CD4-positive, alpha-beta T cell (primary cell): ENCODE results near the gene CSF1. TPM values are rescaled to one million over a fixed set of nuclear protein-coding genes. Genes with fewer than 3 reads are reported as not detected.

Experiments used
- ATAC-seq: fragments of 200-7000 bp; cut with Tn5 transposase; one replicate; pipeline ENCODE4 v1.10.0; 2022; ENCODE audit warnings: mild to moderate bottlenecking; ENCODE audit not compliant: poor library complexity
- CTCF ChIA-PET: fragments of 350-600 bp; sonication (Branson Sonifier 250); formaldehyde crosslinking; loops from one replicate; lab custom pipeline; 2021; ENCODE audit warnings: antibody characterized with exemption, inconsistent platforms; lab: Charles Lee
- POLR2A ChIA-PET: fragments of 350-600 bp; sonication (Branson Sonifier 250); formaldehyde crosslinking; loops from one replicate; lab custom pipeline; 2021; ENCODE audit warnings: antibody characterized with exemption, inconsistent platforms; lab: Charles Lee
- DNase-seq, 14 experiments: peaks; one replicate each; pipeline ENCODE4 v3.0.0-alpha.2; 2013 to 2020; ENCODE audit warnings: mixed read lengths in 2 of 14
- H3K27ac ChIP-seq, 2 donors: one replicate each; pipeline versions ENCODE4 v1.5.1 to v1.7.0; 2013; ENCODE audit warnings: low read length in 2 of 2, low read depth in 1 of 2, mild to moderate bottlenecking in 1 of 2
- H3K27me3 ChIP-seq, 2 experiments: 1 replicate in 1 of 2; 2 replicates in 1 of 2; pipeline versions ENCODE4 v1.6.1 to v1.7.0; 2013; ENCODE audit warnings: low read length in 2 of 2, control low read depth in 1 of 2, mild to moderate bottlenecking in 1 of 2, moderate library complexity in 1 of 2; ENCODE audit not compliant: insufficient read depth in 2 of 2, control insufficient read depth in 1 of 2
- H3K36me3 ChIP-seq: one replicate; pipeline ENCODE4 v1.6.1; 2013; ENCODE audit warnings: low read length, control low read depth; ENCODE audit not compliant: insufficient read depth
- H3K4me1 ChIP-seq: one replicate; pipeline ENCODE4 v1.6.1; 2013; ENCODE audit warnings: low read length, control low read depth; ENCODE audit not compliant: insufficient read depth
- H3K4me3 ChIP-seq: one replicate; pipeline ENCODE4 v1.5.1; 2013; ENCODE audit warnings: mild to moderate bottlenecking, low read length, moderate library complexity
- H3K9me3 ChIP-seq, 2 experiments: 1 replicate in 1 of 2; 2 replicates in 1 of 2; pipeline versions ENCODE4 v1.6.1 to v1.7.0; 2013; ENCODE audit warnings: low read length in 2 of 2, mild to moderate bottlenecking in 2 of 2, control low read depth in 1 of 2, moderate library complexity in 1 of 2; ENCODE audit not compliant: control insufficient read depth in 1 of 2, insufficient read depth in 1 of 2
- H3K27ac Mint-ChIP-seq: one replicate; pipeline ENCODE4 v1.8.0; 2020; ENCODE audit warnings: mixed read lengths
- H3K27me3 Mint-ChIP-seq: one replicate; pipeline ENCODE4 v1.8.0; 2021; ENCODE audit warnings: mixed read lengths
- H3K36me3 Mint-ChIP-seq: one replicate; pipeline ENCODE4 v1.8.0; 2021; ENCODE audit warnings: low read depth, mixed read lengths
- H3K4me1 Mint-ChIP-seq: one replicate; pipeline ENCODE4 v1.8.0; 2021; ENCODE audit warnings: low read depth, mixed read lengths
- H3K4me3 Mint-ChIP-seq: one replicate; pipeline ENCODE4 v1.8.0; 2020; ENCODE audit warnings: mild to moderate bottlenecking, mixed read lengths
- H3K9me3 Mint-ChIP-seq: one replicate; pipeline ENCODE4 v1.8.0; 2020; ENCODE audit warnings: mixed read lengths
- intact Hi-C, 2 experiments: fragments of 100-400 bp; cut with DNase I in 1 of 2; cut with micrococcal nuclease in 1 of 2; formaldehyde crosslinking; loops; one replicate each; pipeline versions ENCODE4 v1.15.1 to v1.9.0; 2023 to 2025; cut with DNase I, micrococcal nuclease
- total RNA-seq, 174 experiments: library from RNA in 2 of 174; stranded (reverse) in 2 of 174; gene quantifications; one replicate each; pipeline ENCODE4 v1.2.3 and lab custom pipeline; 2021 to 2026
- TF ChIP-seq, protein P1 (sequence below): fragments of 200-600 bp; IDR thresholded peaks from one replicate; pipeline ENCODE4 v1.8.0; 2022; ENCODE audit warnings: antibody characterized with exemption, mild to moderate bottlenecking

Gene CSF1
- total RNA-seq, 2 experiments from 2014 or later, result 6.5 to 6.7 TPM

DNA sequence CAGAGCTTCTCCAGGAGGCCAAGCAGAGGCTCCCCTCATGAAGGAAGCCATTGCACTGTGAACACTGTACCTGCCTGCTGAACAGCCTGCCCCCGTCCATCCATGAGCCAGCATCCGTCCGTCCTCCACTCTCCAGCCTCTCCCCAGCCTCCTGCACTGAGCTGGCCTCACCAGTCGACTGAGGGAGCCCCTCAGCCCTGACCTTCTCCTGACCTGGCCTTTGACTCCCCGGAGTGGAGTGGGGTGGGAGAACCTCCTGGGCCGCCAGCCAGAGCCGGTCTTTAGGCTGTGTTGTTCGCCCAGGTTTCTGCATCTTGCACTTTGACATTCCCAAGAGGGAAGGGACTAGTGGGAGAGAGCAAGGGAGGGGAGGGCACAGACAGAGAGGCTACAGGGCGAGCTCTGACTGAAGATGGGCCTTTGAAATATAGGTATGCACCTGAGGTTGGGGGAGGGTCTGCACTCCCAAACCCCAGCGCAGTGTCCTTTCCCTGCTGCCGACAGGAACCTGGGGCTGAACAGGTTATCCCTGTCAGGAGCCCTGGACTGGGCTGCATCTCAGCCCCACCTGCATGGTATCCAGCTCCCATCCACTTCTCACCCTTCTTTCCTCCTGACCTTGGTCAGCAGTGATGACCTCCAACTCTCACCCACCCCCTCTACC lies 19.1 kb downstream of the CSF1 start:
- Mint-ChIP-seq H3K4me1 (no peaks in the 10 kb centered on the region), H3K36me3 (peaks cover 14% of the 10 kb centered on the region), H3K27me3 (no peaks in the 10 kb centered on the region), H3K9me3 (no peaks in the 10 kb centered on the region), H3K27ac (no peak overlapping the region), H3K4me3 (no peak overlapping the region)
- POLR2A ChIA-PET, result no interaction called here
- intact Hi-C loops, result no loop called here
- ATAC-seq, result no peak
- no peak for DNase-seq
- CTCF ChIA-PET, result no interaction called here
- Histone ChIP-seq H3K36me3 (peaks cover 43% of the 10 kb centered on the region), H3K27ac (no peak overlapping the region), H3K4me3 (no peak overlapping the region), H3K4me1 (peaks cover 9% of the 10 kb centered on the region), H3K27me3 (no peaks in the 10 kb centered on the region), H3K9me3 (no peaks in the 10 kb centered on the region)
- TF ChIP-seq, protein P1, sequence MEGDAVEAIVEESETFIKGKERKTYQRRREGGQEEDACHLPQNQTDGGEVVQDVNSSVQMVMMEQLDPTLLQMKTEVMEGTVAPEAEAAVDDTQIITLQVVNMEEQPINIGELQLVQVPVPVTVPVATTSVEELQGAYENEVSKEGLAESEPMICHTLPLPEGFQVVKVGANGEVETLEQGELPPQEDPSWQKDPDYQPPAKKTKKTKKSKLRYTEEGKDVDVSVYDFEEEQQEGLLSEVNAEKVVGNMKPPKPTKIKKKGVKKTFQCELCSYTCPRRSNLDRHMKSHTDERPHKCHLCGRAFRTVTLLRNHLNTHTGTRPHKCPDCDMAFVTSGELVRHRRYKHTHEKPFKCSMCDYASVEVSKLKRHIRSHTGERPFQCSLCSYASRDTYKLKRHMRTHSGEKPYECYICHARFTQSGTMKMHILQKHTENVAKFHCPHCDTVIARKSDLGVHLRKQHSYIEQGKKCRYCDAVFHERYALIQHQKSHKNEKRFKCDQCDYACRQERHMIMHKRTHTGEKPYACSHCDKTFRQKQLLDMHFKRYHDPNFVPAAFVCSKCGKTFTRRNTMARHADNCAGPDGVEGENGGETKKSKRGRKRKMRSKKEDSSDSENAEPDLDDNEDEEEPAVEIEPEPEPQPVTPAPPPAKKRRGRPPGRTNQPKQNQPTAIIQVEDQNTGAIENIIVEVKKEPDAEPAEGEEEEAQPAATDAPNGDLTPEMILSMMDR, result no peak

DNA sequence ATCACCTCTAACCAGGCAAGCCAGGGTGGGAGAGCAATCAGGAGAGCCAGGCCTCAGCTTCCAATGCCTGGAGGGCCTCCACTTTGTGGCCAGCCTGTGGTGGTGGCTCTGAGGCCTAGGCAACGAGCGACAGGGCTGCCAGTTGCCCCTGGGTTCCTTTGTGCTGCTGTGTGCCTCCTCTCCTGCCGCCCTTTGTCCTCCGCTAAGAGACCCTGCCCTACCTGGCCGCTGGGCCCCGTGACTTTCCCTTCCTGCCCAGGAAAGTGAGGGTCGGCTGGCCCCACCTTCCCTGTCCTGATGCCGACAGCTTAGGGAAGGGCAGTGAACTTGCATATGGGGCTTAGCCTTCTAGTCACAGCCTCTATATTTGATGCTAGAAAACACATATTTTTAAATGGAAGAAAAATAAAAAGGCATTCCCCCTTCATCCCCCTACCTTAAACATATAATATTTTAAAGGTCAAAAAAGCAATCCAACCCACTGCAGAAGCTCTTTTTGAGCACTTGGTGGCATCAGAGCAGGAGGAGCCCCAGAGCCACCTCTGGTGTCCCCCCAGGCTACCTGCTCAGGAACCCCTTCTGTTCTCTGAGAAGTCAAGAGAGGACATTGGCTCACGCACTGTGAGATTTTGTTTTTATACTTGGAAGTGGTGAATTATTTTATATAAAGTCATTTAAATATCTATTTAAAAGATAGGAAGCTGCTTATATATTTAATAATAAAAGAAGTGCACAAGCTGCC lies 19.8 kb downstream of the CSF1 start:
- peaks cover 38% of the 10 kb centered on the region for H3K36me3 ChIP-seq
- TF ChIP-seq, protein P1, result no peak
- peaks cover 9% of the 10 kb centered on the region for H3K4me1 ChIP-seq
- no peaks in the 10 kb centered on the region for H3K27me3 Mint-ChIP-seq
- POLR2A ChIA-PET, result no interaction called here
- CTCF ChIA-PET, result no interaction called here
- no peak overlapping the region for H3K27ac ChIP-seq
- H3K4me3 ChIP-seq, result no peak overlapping the region
- no peaks in the 10 kb centered on the region for H3K27me3 ChIP-seq
- no peak for DNase-seq
- H3K4me1 Mint-ChIP-seq, result no peaks in the 10 kb centered on the region
- no peak for ATAC-seq
- intact Hi-C loops, result no loop called here
- H3K36me3 Mint-ChIP-seq, result peaks cover 10% of the 10 kb centered on the region
- peaks cover 0 to under 1% of the 10 kb centered on the region in 2 experiments for H3K9me3 ChIP-seq
- H3K4me3 Mint-ChIP-seq, result no peak overlapping the region
- no peaks in the 10 kb centered on the region for H3K9me3 Mint-ChIP-seq
- no peak overlapping the region for H3K27ac Mint-ChIP-seq

DNA sequence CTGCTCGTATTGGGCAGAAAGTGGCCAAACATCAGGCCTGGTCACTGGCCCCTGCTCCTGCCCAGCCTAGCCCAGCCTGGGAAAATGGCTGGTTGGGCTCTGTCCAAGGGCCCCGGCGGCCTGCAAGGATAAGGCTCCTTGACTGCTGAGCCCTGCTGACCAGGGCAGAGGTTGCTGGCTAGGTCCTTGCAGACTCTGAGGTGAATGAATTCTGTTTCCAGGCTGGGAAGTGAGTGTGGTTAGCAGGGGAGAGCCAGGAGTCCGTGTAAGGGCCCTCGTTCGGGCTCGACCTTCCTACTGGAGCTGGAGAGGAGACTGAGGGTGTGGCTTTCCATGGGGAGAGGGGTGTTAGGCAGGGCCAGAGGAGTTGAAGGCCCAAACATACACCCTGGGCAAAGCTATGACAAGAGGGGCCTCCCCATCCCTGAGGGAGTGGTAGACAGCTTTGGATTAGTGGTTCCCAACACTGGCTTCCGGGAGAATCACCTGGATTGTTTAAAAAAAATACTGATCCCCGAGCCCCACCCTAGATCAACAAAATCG lies 20.6 kb downstream of the CSF1 start:
- Histone ChIP-seq H3K4me1 (peaks cover 9% of the 10 kb centered on the region), H3K4me3 (no peak overlapping the region), H3K27ac (no peak overlapping the region), H3K36me3 (peaks cover 29% of the 10 kb centered on the region), H3K27me3 (no peaks in the 10 kb centered on the region), H3K9me3 (peaks cover 0 to 4% of the 10 kb centered on the region in 2 experiments)
- no peaks in the 10 kb centered on the region for H3K4me1 Mint-ChIP-seq
- no peak overlapping the region for H3K4me3 Mint-ChIP-seq
- H3K27ac Mint-ChIP-seq, result no peak overlapping the region
- H3K27me3 Mint-ChIP-seq, result no peaks in the 10 kb centered on the region
- TF ChIP-seq, protein P1, result no peak
- no peaks in the 10 kb centered on the region for H3K9me3 Mint-ChIP-seq
- no peak for ATAC-seq
- DNase-seq, result no peak
- intact Hi-C loops, result no loop called here
- CTCF ChIA-PET, result no interaction called here
- POLR2A ChIA-PET, result no interaction called here
- peaks cover 2% of the 10 kb centered on the region for H3K36me3 Mint-ChIP-seq
